Urinary bladder (tissue), 4 donors: Measurements from ENCODE around the gene SOCS1. TPM values are rescaled to one million over a fixed set of nuclear protein-coding genes. Genes with fewer than 3 reads are reported as not detected.
"Not testable (repeated sequence)": the region's sequence is repeated elsewhere in the genome, so short reads cannot be mapped to it uniquely, and the experiment has no call there.

Experiments
- DNase-seq: peaks from one replicate; pipeline ENCODE4 v3.0.0-alpha.2; 2015; ENCODE audit errors: extremely low spot score
- H3K27ac ChIP-seq: one replicate; pipeline ENCODE4 v1.5.1; 2013; ENCODE audit warnings: low read depth, mild to moderate bottlenecking, moderate library complexity
- H3K36me3 ChIP-seq: one replicate; pipeline ENCODE4 v1.6.1; 2013; ENCODE audit warnings: mild to moderate bottlenecking, moderate library complexity; ENCODE audit not compliant: insufficient read depth
- H3K4me1 ChIP-seq: one replicate; pipeline ENCODE4 v1.6.1; 2013; ENCODE audit warnings: mild to moderate bottlenecking, moderate library complexity; ENCODE audit not compliant: insufficient read depth
- H3K4me3 ChIP-seq: one replicate; pipeline ENCODE4 v1.5.1; 2013; ENCODE audit warnings: low read depth, low read length
- WGBS: extraction: QIAGEN DNeasy Blood & Tissue Kit; methylation state at CpG from one replicate; pipeline ENCODE4 v1.1.7; 2013; 5-methylcytosine and 5-hydroxymethylcytosine counted together
- polyA plus RNA-seq: library from polyadenylated mRNA; stranded (reverse); fragments of 200-250 nt; gene quantifications from one replicate; pipeline ENCODE4 v1.2.3, GENCODE V29; 2013
- total RNA-seq: library from RNA; depleted of rRNA; stranded (reverse); fragments of >200 nt; gene quantifications from one replicate; pipeline ENCODE4 v1.2.3, GENCODE V29; 2014
- donor health status: healthy with polysubstance abuse.
- donor health status: healthy.

The SOCS1 gene
- total RNA-seq: 6.9 TPM
- polyA plus RNA-seq: 15.0 TPM

GRCh38 chr16:11255737-11256660, at the start of gene SOCS1:
Gene SOCS1, minus strand, starts transcription at chr16:11256204. Its CDS starts 726 bp downstream, at chr16:11255478.
- no peaks in the 10 kb centered on the region for H3K36me3 ChIP-seq
- peak within 1 kb of the TSS; percentile 80 for H3K4me3 ChIP-seq
- no peaks in the 10 kb centered on the region for H3K4me1 ChIP-seq
- WGBS: under 1% methylated on average over 100 of the region's 100 CpGs
- DNase-seq: peak; percentile 60
- peak within 1 kb of the TSS; percentile 98 for H3K27ac ChIP-seq

- Histone ChIP-seq H3K4me3 (no peak overlapping the region), H3K36me3 (no peaks in the 10 kb centered on the region), H3K4me1 (no peaks in the 10 kb centered on the region), H3K27ac (no peak overlapping the region)
- peak; percentile 58 for DNase-seq
- WGBS: 65% methylated on average over 18 of the region's 18 CpGs
Measured at GRCh38 chr16:11303405-11304138, 47.6 kb upstream of the SOCS1 start.

- no peaks in the 10 kb centered on the region for H3K36me3 ChIP-seq
- no peak overlapping the region for H3K4me3 ChIP-seq
- 59% methylated on average over 4 of the region's 4 CpGs for WGBS
- H3K4me1 ChIP-seq: no peaks in the 10 kb centered on the region
- peak; percentile 87 for DNase-seq
- H3K27ac ChIP-seq: no peak overlapping the region
Measured at GRCh38 chr16:11302977-11303376, 47.0 kb upstream of the SOCS1 start.

- no peak overlapping the region for H3K4me3 ChIP-seq
- DNase-seq: no peak
- H3K36me3 ChIP-seq: no peaks in the 10 kb centered on the region
- H3K4me1 ChIP-seq: no peaks in the 10 kb centered on the region
- WGBS: 73% methylated on average over 4 of the region's 4 CpGs
- no peak overlapping the region for H3K27ac ChIP-seq
Measured at GRCh38 chr16:11301645-11302501, 45.9 kb upstream of the SOCS1 start.

GRCh38 chr16:11300560-11300892, 44.5 kb upstream of the SOCS1 start:
- Histone ChIP-seq H3K4me1 (no peaks in the 10 kb centered on the region), H3K36me3 (no peaks in the 10 kb centered on the region), H3K27ac (no peak overlapping the region), H3K4me3 (no peak overlapping the region)
- DNase-seq: no peak
- WGBS: 90% methylated on average over 7 of the region's 7 CpGs

GRCh38 chr16:11299865-11300559, 44.0 kb upstream of the SOCS1 start:
- peak overlapping the region; percentile 32 for H3K27ac ChIP-seq
- no peaks in the 10 kb centered on the region for H3K4me1 ChIP-seq
- WGBS: 84% methylated on average over 6 of the region's 6 CpGs

GRCh38 chr16:11298950-11299547, 43.0 kb upstream of the SOCS1 start:
- DNase-seq, H3K36me3 ChIP-seq, H3K27ac ChIP-seq, H3K4me3 ChIP-seq, H3K4me1 ChIP-seq: not testable (repeated sequence)
- WGBS: 84% methylated on average over 13 of the region's 13 CpGs

More at GRCh38 chr16:11299865-11300559, 44.0 kb upstream of the SOCS1 start:
- H3K4me3 ChIP-seq: no peak overlapping the region
- H3K36me3 ChIP-seq: no peaks in the 10 kb centered on the region
- DNase-seq: no peak

GRCh38 chr16:11298143-11298900, 42.3 kb upstream of the SOCS1 start:
- H3K27ac ChIP-seq: no peak overlapping the region
- no peak overlapping the region for H3K4me3 ChIP-seq
- 92% methylated on average over 5 of the region's 5 CpGs for WGBS
- H3K36me3 ChIP-seq: no peaks in the 10 kb centered on the region
- no peaks in the 10 kb centered on the region for H3K4me1 ChIP-seq
- no peak for DNase-seq

- Histone ChIP-seq H3K4me3 (no peak overlapping the region), H3K27ac (no peak overlapping the region), H3K4me1 (no peaks in the 10 kb centered on the region), H3K36me3 (no peaks in the 10 kb centered on the region)
- 9% methylated on average over 19 of the region's 19 CpGs for WGBS
- peak; percentile 47 for DNase-seq
Measured at GRCh38 chr16:11297492-11298142, 41.6 kb upstream of the SOCS1 start.

- H3K36me3 ChIP-seq: no peaks in the 10 kb centered on the region
- WGBS: 35% methylated on average over 10 of the region's 10 CpGs
- no peaks in the 10 kb centered on the region for H3K4me1 ChIP-seq
- H3K4me3 ChIP-seq: no peak overlapping the region
- peak; percentile 69 for DNase-seq
- H3K27ac ChIP-seq: no peak overlapping the region
Measured at GRCh38 chr16:11296706-11297491, 40.9 kb upstream of the SOCS1 start.

GRCh38 chr16:11296351-11296705, 40.3 kb upstream of the SOCS1 start:
- Histone ChIP-seq H3K36me3 (no peaks in the 10 kb centered on the region), H3K4me3 (no peak overlapping the region), H3K27ac (no peak overlapping the region), H3K4me1 (no peaks in the 10 kb centered on the region)
- WGBS: 80% methylated on average over 3 of the region's 3 CpGs
- no peak for DNase-seq
